GM19324 (cell line): ENCODE results near the gene EFHC1.
"Not testable (repeated sequence)": the region's sequence is repeated elsewhere in the genome, so short reads cannot be mapped to it uniquely, and the experiment has no call there.

Experiments
- ATAC-seq: cut with Tn5 transposase; IDR thresholded peaks from one replicate; pipeline ENCODE4 v1.9.1; 2021; ENCODE audit warnings: mild to moderate bottlenecking, moderate library complexity; ENCODE audit not compliant: unreplicated experiment, low FRiP score

The EFHC1 gene, protein sequence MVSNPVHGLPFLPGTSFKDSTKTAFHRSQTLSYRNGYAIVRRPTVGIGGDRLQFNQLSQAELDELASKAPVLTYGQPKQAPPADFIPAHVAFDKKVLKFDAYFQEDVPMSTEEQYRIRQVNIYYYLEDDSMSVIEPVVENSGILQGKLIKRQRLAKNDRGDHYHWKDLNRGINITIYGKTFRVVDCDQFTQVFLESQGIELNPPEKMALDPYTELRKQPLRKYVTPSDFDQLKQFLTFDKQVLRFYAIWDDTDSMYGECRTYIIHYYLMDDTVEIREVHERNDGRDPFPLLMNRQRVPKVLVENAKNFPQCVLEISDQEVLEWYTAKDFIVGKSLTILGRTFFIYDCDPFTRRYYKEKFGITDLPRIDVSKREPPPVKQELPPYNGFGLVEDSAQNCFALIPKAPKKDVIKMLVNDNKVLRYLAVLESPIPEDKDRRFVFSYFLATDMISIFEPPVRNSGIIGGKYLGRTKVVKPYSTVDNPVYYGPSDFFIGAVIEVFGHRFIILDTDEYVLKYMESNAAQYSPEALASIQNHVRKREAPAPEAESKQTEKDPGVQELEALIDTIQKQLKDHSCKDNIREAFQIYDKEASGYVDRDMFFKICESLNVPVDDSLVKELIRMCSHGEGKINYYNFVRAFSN

DNA sequence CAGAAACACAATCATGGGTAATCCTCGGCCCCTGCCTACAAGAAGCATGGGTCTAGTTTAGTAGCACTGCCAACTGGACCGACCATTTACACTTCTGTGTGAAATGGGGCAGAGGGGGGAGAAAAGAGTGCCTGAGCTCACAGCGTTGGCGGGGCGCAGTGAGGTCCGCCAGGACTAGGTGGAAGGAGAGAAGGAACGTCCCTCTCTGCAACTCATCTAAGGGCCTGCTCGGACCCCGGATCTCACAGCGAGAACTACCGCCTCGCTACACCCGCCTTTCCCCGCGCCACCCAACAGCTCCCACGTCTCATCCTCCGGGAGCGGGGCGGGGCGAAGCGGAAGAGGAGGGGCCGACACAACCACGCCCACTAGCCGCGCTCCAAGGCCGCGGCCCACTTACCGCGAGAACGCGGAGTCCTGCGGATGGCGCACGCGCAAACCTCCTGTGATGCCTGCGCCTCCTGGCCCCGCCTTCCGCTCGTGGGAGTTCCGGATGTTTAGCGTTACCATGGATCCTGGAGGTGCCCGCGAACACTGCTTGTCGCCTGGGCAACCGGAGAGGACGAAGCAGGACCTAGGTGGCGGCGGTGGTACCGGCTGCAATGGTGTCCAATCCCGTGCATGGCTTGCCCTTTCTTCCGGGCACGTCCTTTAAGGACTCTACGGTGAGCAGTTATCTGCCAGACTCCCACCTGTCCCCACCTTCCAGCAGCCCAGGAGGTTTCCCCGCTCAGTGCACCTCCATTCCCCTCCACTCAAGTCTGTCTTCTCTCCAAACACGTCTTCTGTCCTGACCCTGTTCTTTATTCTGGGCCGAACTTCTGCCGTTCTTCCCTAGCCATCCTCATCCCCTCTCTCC lies at the start of gene EFHC1:
EFHC1 (plus strand) TSS at position 534 of the 859 bp plus-strand sequence; CDS start at position 603, 69 bp downstream.
- peak; percentile 99 for ATAC-seq

DNA sequence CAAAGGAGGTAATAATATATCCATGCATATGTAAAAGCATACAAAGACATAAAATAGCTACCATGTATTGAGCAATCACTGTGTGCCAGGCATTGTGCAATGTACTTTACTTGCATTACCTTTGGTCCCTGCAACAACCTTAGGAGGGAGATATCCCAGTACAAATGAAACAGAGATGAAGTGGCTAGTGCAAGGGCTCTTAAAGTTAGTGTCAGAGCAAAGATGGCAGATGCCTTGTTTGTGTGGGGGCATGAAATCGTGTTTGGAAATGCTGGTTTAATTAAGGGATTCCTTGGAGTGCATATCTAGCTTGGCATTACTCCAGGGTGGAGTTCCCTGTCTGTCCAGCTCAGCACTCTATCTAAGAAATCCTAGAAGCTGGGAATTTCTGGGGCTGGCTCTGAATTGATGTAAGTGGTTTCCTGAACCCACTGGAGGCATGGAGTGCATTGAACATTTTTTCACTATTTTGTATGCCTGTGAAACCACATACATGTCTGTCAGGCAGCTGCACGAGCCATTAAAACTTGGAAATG lies 48.4 kb upstream of the EFHC1 start:
- no peak for ATAC-seq

DNA sequence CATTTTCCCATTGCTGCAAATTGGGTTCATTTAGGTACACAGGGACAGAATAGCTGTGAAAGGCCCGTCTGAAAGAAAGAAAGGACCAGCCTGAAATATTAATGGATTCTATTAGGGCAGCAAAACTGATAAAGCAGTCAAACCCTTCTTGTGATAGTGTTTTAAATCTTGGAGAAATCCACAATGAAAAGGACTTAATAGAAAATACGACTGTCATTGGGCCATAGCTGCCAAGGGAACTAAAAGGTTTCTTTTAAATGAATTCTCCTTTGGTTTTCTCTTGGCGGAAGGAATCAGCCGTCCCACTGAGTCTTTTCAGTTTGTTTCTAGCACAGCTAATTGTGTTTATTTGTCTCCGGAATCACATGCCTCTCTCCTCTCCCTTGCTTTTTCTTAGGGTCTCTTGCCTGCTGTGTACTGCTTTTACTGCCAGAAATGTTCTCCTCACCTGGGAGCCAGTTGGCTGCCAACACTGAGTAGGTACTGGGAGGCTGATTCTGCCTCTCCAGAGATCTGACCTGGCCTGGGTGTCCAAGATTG lies 46.9 kb upstream of the EFHC1 start:
- ATAC-seq: no peak

DNA sequence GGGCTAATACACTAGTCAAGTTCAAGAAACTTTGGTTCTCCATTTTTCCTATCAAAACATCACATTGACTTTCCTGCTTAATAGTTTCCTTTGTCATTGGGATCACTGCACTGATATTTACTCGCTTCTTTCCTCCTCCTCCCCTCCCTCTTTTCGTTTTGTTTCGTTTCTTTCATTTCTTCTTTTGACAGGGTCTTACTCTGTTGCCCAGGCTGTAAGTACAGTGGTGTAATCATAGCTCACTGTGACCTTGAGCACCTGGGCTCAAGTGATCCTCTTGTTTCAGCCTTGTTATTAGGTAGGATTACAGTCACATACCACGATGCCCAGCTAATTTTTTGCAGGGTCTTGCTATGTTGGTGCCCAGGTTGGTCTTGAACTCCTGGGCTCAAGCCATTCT lies 45.9 kb upstream of the EFHC1 start:
- ATAC-seq: no peak

DNA sequence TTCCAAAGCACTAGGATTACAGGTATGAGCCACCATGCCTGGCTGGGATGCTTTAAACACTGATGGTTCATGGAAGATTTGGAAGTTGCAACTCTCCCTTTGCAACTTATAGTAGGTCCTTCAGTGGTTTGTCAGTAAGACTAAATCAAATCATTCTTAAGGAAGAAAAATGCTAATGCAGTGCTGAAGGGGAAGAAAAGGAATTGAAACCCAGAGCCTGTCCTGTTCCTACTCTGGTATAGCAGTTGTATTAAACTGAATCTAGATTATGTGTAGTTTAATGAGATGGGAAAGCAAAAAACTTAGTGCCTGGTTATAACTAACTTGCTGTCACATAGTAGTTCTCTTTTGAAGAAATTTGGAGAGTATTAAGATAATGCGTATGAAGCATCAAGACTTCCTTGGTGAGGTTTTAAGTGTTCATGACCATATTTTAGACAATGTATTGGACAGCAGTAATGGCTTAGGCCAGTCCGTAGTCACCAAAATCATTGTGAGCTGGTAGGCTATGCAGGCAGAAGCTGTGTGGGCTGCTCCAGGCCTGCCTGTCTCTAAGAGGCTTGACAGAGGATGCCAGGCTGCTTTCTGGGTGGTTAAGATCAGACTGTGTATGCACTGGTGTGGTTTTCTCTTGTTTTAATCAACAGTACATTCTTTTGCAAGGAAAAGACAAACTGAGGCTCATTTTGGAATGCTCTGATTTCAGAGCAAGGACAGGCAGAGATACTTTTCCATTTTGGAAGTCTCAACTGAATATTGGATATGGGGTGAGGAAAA lies 44.2 kb upstream of the EFHC1 start:
- ATAC-seq: no peak

DNA sequence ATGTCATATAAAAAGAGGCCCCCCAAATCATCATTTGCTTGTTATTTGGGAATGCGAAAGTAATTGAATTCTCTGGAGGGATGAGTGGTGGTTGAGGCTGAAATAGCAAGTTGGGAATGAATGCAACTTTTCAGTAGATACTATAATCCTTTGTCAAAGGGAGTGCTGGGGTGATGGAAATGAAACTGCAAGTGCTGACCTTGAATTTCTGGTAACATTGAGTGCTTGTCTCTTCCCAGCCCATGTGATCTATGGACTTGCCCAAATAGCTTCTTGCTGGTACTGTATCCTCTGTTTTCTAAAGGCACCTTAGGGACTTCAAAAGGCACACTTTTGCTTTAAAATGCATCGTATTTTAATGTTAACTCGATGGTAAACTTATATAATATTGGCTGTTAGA lies 43.4 kb upstream of the EFHC1 start:
- ATAC-seq: no peak

DNA sequence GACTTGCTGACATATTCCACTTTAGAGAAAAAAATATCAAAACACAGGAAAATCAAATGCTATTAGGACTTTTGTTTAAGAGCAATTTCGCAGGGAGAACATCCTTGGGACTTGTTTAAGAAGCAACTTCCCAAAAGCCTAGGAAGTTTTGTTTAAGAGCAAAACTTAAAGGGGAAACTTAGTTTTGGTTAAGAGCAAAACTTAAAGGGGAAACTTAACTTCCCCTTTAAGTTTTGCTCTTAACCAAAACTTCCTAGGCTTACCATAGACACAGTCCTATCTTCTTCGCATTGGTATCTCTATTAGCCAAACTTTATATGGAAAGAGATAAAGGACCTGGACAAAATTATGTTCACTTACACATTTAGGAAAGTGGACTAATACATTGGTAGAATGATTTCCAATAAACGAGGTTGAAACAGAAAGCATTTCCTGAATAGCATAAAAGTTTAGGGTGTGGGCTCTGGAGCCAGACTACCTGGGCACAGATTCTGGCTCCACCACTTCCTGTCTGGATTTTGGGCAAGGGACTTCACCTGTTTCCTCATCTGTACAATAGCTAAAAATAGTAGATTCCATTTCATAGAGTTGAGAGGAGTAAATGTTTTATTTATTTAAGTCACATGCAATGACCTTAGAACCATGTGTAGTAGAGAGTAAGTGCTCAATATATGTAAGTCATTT lies 42.5 kb upstream of the EFHC1 start:
- no peak for ATAC-seq

DNA sequence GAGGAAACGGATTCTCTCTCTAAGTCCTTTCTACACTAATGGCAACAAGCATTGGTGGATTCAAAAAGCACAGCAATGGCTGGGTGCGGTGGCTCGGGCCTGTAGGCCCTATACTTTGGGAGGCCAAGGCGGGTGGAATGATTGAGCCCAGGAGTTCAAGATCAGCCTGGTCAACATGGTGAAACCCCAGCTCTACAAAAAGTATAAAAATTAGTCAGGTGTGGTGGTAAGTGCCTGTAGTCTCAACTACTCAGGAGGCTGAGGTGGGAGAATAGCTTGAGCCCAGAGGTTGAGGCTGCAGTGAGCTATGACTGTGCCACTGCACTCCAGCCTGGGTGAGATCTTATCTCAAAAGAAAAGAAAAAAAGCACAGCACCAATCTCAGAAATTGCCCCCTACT lies 38.9 kb upstream of the EFHC1 start:
- ATAC-seq: no peak

DNA sequence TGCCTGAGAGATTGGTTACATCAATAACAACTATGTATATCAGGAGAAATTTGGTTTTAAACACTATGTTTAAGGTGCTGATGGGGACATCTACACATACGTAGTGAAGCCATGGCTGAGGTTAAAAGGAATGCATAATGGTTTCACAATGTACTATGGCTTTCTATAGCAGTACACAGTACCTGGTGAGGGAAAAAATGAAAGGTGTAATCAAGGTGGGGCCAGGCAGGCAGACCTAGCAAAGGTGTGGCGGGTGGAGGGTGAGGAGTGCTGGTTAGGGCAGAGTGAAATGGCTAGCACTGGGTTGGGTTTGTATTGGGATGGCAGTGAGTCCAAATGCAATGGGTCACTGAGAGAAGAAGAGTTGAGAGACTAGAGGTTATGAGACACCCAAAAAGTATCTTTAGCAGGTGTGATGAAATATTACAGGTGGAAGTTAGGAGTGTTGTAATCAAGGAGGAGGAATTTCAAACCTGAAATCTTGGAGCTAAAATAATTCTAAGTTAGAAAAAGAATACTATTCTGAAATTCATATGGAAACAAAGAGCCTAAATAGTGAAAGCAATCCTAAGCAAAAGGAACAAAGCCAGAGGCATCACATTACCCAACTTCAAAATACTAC lies 35.9 kb upstream of the EFHC1 start:
- ATAC-seq: no peak

DNA sequence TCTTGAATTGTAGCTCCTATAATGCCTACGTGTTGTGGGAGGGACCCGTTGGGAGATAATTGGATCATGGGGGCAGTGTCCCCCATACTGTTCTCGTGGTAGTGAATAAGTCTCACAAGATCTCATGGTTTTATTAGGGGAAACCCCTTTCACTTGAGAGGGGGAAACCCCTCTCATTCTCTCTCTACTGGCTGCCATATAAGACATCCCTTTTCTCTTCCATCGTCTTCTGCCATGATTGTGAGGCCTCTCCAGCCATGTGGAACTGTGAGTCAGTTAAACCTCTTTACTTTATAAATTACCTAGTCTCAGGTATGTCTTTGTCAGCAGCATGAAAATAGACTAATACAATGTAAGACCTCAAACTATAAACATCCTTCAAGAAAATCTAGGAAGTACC lies 35.1 kb upstream of the EFHC1 start:
- ATAC-seq: no peak

DNA sequence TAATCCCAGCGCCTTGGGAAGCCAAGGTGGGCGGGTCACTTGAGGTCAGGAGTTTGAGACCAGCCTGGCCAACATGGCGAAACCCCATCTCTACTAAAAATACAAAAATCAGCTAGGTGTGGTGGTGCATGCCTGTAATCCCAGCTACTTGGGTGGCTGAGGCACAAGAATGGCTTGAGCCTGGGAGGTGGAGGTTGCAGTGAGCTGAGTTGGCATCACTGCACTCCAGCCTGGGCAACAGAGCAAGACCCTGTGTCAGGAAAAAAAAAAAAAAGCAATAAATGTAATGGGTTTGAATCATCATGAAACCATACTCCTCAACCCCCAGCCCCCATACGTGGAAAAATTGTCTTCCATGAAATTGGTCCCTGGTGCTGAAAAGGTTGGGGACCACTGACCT lies 32.0 kb upstream of the EFHC1 start:
- not testable (repeated sequence) for ATAC-seq

DNA sequence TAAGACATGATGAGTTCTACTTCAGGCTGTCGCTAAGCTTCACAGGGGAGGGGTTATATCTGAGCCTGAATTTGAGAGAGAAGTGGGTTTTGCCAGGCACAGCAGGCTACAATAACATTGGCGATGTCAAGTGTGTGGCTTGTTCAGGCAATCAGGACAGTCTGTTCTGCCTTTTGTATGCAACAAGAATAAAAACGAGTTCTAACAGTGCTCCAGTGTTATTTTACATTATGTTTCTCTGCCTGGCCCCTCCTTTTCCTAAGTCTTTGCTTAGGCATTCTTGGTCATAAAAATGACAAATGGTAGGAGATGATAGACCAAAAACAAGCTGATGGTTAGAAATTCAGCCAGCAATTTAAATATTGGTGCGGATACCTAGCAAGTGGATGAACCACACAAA lies 31.4 kb upstream of the EFHC1 start:
- no peak for ATAC-seq

DNA sequence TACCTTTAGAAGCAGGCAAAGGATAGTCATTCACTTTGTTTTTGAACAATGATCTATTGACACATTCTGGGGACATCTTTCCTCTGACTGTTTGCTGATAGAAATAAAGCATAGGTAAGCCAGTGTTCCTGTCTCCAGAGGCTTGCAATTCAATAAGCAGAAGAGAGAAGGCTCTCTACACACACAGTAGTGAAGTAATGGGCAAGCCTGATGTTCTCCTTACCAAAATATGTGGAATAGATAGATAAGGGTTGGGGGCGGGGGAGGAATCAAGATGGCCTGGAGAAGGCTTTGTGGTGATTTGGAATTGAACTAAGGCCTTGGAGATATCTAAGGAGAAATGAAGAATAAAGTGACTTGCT lies 30.9 kb upstream of the EFHC1 start:
- no peak for ATAC-seq

DNA sequence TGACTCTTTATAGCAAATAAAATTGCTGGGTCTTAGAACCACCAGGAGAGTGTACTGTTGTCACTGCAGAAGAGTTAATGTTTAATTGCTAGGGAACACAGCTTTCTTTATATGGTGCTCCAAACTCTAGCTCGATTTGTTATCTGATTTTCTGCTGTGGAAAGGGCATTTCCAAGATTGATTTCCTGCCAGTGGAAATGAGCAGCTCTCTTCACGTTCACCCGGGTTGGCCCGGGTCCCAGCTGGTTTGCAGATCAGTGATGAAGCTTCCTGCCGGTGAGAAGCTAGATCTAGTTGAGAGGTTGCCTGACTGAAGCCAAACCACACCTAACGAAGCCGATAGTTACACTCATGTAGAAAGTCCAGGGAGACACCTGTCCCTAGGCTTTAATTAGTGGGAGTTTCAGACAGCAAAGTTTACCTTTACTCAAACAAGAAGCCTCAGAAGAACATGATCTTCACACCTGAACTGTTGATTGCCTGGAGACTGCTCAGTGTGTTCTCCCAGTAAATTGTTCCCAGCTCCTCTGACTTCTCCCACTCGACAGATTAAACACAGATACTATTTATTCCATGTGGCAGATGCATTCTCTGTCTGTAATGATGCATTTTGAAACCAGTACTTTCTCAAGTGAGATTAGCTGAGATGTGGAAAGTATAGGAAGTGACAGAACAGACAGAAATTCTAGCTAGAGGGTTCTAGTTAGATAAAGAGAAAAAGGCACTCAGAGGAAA lies 30.3 kb upstream of the EFHC1 start:
- ATAC-seq: peak; percentile 61

DNA sequence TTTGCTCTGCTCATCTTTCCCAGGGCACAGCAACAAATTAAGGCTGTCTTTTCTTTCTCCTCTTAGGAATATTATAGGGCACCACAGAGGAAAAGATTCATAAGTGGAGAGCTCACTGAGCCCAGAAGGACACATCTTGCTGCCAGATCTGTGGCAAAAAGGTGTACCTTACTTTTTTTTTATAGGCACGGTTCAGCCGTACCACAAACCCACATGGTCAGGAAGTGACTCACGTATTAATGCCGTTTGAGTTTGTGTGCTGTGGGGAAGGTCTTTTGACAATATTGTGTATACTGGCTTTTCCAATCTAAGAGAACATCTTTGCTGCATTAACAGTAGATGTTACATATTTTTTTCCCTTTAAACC lies 29.8 kb upstream of the EFHC1 start:
- peak; percentile 33 for ATAC-seq

DNA sequence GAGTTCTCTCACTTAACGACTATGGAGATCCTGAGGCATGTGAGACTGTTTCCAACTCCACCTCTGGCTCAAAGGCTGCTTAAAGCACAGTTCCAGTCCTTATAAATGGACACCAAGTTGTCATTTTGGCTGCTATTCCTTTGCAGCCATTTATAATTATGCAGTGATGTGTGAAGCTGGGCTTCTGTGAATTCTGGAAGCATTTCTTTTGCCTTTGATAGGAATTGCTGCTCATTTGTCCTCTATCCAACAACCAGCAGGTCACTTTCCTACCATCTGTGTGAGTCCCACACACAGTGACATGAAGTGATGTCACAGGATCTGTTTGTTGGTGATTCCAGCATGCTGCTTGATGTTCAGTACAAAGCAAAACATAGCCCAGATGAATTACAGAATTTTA lies 28.5 kb upstream of the EFHC1 start:
- no peak for ATAC-seq

DNA sequence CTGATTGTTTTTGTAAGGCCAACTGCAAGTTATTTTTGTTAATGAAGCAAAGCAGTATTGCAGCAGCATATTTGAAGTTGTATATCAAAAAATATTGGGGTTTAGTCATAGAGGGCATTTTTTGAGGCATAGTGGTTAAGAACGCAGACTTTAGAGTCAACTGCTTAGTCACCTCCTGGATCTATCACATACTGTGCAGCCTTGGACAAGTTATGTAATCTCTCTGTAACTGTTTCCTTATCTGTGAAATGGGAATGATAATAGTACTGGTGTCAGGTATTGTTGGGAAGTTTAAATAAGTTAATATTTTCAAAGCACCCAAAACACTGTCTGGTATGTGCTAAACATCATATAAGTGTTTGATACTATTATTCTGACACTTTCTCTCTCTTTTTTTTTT lies 27.2 kb upstream of the EFHC1 start:
- ATAC-seq: no peak

DNA sequence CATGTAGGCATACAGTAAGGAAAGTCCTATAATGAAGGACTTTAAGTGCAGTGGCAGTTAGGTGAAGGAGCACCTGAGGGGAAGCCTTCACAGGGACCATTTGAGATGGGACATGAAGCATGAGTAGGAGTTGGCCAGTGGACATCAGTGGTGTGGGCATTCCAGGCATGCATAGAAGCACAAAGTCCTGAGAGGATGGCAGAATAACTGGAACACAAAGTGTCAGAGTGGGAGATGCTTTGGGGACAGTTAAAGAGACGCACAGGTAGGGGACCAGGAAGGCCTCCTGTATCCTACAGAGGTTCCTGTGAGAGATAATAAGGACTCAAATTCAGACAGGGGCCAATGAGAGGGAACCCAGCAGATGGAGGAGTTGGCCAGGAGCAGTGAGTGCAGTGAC lies 26.4 kb upstream of the EFHC1 start:
- ATAC-seq: no peak
